ENCODE results near the gene ACER3.
"Not testable (repeated sequence)": the region's sequence is repeated elsewhere in the genome, so short reads cannot be mapped to it uniquely, and the experiment has no call there.

Gene ACER3

DNA sequence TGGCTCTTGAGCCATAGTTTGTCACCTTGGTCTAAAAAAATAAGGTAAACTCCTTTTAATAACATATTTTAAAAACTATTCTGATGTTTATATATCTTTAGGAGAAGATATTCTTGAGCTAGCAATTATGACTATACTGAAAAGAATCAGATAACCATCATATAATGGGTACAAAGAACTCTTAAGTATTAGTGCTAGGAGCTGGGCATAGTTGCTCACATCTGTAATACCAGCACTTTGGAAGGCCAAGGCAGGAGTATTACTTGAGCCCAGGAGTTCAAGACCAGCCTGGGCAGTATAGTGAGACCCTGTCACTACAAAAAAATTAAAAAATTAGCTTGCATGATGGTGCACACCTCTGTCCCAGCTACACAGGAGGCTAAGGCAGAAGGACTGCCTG is 119.5 kb downstream of the ACER3 start:
- in situ Hi-C loops (cut with MboI; ENCODE audit: low sequenced_read_pairs): no loop called here

DNA sequence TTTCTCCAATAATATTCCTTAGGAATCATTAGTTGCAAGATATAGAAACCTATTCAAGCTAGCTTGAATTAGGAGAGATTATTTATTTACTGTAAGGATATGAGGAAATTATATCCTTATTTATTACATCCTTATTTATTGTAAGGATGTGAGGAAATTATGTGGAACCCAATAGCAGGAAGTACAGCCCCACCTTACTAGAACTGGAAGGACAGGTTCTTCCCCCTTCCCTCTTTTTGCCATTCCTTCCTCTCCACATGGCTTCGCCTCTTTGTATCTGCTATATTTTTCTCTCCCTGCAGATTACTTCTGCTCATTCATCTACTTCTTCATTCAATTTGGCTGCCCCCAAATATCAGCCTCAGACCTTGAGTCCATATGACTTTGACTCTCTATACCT is 124.0 kb downstream of the ACER3 start:
- in situ Hi-C loops (cut with MboI; ENCODE audit: low sequenced_read_pairs): no loop called here

DNA sequence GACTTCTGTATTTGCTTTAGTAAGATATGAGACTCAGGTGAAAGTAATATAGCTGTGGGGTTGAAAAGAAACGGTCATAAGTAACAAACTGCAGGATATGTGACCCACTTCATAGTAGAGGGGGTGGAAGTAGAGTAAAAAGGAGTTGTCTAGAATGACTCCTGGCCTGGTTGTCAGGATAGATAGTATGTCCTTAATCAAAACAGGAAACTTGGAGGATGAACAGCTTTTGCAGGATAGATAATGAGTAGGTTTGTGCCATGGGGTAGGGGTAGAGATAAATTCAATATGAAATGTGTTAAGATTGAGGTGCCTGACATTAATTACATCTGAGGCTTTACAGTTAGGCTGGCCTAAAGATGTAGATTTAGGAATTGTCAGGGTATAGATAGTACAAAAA is 126.5 kb downstream of the ACER3 start:
- in situ Hi-C loops (cut with MboI; ENCODE audit: low sequenced_read_pairs): no loop called here

DNA sequence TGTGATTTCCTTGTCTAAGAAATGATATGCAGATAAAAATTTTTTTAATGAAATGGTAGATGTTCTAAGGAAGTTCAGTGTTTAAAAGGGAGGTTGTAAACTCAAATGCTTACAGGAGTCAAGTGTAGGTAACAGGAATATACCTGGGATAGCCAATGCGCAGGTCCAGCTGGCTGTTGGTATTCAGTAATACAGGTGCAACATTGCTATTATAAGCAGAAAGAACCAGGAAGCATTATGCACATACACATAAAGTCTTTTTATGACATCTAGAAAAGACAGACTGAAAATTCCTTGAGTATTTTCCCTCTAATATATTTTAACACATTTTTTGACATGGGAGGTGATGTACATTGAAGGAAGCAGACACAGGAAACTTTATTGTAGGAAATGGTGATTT is 129.9 kb downstream of the ACER3 start:
- in situ Hi-C loops (cut with MboI; ENCODE audit: low sequenced_read_pairs): no loop called here

DNA sequence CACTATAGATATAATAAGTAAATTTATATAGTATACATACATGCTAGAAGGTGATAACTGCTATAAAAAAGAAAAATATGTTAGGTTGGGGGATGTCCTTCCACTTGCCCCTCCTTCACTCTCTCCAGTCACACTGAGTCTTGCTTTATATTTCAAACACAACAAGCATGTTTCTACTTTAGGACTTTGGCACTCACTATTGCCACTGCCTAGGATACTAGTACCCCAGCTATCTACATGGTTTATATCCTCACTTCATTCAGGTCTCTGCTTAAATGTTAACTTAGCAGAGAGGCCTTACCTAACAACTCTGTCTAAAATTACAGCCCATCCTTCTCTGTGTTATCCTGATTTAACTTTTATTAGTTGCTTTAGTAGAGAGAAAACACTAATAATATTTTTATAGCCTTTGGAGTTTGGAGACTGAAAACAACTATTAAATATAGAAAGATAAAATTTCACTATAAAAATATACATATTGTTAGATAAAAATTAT is 134.4 kb downstream of the ACER3 start:
- in situ Hi-C loops (cut with MboI; ENCODE audit: low sequenced_read_pairs): no loop called here

DNA sequence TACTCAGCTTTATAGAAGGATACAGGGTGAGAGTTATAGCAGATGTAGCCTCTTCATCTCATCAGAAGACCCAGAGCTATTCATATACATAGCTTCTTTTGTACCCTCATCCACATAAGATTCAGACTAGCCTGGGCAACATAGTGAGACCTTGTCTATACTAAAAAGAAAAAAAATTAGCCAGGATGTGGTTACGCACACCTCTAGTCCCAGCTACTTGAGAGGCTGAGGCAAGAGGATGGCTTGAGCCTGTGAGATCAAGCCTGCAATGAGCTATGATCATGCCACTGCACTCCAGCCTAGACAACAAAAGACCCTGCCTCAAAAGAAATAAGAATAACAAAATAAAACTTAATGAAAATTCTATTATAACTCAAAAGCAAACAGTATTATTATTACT is 136.8 kb downstream of the ACER3 start:
- in situ Hi-C loops (cut with MboI; ENCODE audit: low sequenced_read_pairs): no loop called here

DNA sequence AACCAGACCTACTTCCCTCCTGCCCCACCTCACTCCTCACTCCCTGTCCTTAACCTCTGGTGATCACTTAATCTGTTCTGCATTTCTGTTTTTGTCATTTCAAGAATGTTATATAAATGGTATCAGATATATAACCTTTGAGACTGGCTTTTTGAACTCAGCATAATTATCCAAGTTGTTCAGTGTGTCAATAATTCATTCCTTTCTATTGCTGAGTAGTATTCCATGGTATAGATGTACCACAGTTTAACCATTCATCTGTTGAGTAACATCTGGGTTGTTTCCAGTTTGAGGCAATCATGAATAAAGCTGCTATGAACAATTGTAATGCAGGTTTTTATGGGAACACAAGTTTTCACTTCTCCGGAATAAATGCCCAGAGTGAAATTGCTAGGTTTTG is 138.9 kb downstream of the ACER3 start:
- in situ Hi-C loops (cut with MboI; ENCODE audit: low sequenced_read_pairs): no loop called here

DNA sequence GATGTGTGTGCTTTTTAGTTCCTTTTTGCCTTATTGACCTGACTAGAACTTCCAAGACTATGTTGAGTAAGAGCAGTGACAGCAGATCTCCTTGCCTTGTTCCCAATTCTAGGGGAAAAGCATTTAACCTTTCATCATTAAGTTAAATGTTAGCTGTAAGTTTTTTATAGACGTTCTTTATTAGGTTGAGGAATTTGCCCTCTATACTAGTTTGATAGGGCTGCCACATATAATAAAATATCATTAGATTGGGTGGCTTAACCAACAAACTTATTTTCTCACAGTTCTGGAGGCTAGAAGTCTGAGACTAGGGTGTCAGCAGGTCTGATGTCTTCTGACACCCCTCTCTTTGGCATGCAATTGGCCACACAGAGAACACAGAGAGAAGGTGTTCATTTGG is 140.9 kb downstream of the ACER3 start:
- in situ Hi-C loops (cut with MboI; ENCODE audit: low sequenced_read_pairs): no loop called here

DNA sequence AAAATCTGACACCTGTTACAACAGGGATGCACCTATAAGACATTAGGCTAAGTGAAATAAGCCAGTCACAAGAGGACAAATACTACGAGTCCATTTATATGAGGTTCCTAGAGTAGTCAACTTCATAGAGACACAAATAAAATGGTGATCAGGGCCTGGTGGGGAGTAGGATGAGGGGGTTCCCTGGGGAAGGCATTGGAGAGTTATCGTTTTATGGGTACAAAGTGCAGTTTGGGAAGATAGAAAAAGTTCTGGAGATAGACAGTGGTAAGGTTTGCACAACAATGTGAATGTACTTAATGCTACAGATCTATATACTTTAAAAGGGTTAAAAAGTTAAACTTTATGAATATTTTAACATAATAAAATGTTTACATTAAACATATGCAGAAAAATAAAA is 142.1 kb downstream of the ACER3 start:
- in situ Hi-C loops (cut with MboI; ENCODE audit: low sequenced_read_pairs): no loop called here

DNA sequence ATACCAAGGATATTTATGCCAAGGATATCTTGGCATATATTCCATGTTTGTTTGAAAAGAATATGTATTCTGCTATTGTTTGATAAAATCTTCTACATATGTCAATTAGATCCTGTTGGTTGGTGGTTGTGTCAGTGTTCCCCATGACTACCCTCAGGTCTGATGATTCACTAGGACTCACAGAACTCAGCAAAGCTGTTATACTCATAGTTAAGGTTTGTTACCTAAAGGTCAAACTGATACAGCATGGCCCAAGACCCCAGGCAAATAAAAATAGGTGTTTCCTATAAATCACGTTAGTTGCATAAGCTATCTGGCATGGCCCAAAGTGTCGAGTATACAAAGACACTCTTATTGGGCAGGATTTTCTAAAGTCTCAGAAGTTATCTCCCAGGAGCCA is 143.2 kb downstream of the ACER3 start:
- in situ Hi-C loops (cut with MboI; ENCODE audit: low sequenced_read_pairs): no loop called here

DNA sequence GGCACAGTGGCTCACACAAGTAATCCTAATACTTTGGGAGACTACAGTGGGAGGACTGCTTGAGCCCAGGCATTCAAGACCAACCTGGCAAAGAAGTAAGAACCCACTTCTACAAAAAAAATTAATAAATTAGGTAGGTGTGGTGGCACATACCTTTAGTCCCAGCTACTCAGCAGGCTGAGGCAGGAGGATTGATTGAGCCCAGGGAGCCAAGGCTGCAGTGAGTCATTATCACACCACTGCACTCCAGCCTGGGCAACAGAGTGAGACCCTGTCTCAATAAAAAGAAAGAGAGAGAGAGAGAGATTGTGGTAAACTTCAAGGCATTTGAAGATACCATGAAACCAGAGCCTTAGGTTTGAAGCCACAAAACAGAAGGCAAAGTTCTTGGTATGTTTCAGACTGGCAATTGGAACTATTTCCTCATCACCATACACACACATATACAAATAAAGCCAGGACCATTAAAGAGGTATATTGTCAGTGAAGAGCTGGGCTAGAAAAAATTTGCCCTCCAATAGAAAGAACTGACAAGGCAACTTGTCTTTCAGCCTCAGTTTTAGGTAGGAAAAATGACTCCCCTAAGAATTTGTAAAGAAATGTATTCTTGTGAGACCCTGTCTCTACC is 148.9 kb downstream of the ACER3 start:
- in situ Hi-C loops (cut with MboI; ENCODE audit: low sequenced_read_pairs): no loop called here

DNA sequence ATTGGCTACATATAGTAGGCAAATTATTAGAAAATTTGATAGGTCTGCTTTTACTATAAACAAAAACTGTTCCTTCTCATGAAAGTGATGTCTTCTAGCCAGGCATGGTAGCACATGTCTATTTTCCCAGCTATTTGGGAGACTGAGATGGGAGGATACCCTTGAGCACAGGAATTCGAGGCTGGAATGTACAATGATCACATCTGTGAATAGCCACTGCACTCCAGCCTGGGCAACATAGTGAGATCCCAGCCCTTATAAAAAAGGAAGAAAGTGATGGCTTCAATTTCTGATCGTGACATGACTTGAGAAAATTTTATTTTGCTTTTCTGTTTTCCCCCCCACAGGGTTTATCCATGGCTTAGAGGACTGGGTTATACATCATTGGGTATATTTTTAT is 154.0 kb downstream of the ACER3 start:
- in situ Hi-C loops (cut with MboI; ENCODE audit: low sequenced_read_pairs): no loop called here

DNA sequence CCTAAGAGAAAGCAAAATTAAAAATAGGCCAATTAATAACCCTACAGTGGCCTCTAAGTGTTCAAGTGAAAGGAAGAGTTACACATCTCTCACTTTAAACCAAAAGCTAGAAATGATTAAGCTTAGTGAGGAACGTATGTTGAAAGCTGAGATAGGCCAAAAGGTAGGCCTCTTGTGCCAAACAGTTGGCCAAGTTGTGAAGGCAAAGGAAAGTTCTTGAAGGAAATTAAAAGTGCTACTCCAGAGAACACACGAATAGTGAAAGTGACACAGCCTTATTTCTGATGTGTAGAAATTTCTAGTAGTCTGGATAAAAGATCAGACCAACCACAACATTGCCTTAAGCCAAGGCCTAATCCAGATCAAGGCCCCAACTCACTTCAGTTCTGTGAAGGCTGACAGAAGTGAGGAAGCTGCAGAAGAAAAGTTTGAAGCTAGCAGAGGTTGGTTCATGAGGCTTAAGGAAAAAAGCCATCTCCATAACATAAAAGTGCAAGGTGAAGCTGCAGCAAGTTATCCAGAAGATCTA is 157.7 kb downstream of the ACER3 start:
- in situ Hi-C loops (cut with MboI; ENCODE audit: low sequenced_read_pairs): not testable (repeated sequence)

DNA sequence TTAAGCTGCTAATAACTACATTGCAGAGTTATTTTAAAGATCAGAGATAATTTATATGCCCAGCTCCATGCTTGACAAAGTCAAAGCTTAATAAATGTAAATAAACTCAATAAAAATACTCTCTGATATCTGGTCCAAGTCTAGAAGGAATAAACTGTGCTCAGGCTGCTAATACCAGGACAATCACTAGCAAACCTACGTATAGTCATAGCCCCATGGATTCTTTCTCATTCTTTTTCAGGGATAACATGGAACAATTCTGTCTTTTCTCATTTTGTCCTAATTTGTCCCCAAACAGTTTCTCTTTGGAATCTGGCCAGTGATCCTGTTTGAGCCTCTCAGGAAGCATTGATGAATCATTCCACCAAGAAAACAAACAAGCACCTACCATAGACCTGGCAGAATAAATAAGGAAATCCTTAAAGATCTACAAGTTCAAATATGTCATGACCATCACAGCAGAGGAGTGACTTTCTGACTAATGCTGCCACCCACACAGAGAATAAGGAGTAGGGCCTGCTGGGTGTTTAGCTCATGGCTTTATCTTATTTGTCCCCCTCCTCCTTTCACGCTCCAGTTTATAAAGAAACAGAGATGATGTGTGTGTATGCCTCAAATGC is 159.4 kb downstream of the ACER3 start:
- in situ Hi-C loops (cut with MboI; ENCODE audit: low sequenced_read_pairs): no loop called here

DNA sequence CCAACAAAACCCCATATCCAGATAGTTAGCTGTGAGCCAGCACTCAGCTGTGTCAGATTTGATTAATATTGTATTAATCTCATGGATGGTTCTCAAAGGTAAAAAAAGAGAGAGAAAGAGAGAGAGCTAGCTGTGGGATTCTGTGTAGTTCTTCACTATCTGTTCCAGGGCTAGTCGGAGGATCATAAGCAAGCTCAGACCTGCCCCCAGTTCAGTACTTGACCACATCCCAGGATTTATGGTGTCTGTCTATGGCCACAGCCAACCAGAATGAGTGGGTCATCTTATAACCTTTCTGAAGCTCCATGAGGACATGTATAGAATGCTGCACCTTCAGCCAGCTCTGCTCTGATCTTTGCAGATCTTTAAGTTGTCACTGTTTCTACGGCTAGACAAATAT is 160.0 kb downstream of the ACER3 start:
- in situ Hi-C loops (cut with MboI; ENCODE audit: low sequenced_read_pairs): no loop called here

DNA sequence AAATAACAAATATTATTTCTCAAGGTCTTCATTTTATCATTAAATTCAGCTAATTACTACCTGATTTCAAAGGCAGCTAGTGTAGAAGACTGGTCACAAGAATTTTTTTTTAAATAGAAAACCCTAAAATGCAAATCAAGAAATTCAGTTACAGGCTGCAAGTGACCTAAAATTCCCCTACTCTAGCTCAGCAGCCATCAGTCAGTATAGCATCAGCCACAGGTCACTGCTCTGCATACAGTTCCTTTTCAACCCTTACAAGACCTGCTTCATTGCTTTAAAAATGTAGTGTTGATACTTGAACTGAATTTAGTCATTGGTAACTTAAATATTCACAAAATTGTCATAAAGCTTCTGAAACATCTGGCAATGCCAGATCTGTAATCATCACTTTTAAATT is 164.0 kb downstream of the ACER3 start:
- in situ Hi-C loops (cut with MboI; ENCODE audit: low sequenced_read_pairs): no loop called here

DNA sequence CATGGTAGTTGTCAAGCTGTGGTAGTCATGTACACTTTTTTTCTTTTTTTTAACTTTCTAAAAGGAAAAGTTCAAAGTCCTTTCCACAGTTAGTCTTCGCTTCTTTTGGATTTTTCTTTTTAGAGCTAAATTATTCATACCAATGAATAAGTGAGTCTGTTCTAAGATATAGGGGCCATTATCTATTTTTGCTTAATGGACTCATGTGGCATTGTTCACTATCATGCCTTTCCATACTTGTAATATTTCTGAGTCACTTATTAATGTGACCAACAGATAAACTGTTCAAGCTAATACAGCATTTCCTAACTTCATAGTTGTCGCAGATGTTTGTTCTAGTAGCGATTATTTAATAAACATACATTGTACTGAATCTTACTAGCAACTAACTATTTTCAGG is 165.5 kb downstream of the ACER3 start:
- in situ Hi-C loops (cut with MboI; ENCODE audit: low sequenced_read_pairs): no loop called here

DNA sequence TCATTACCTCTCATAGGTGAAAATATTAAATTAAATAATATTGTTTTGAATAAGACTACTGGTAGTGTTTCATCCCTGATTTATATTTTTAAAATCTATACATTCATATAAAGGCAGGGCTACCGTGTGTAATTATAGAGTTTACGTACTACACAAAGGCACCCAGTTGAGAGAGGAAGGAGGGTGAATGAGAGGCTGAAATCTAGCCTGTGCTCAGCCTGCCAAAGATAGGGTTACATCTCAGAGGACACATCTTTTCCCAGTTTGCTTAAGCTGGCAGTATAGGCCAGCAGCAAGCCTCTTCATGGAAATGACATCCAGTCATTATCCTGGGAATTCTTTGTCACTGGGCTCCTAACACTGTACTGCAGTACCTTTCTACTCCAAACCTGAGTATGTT is 166.0 kb downstream of the ACER3 start:
- in situ Hi-C loops (cut with MboI; ENCODE audit: low sequenced_read_pairs): no loop called here

DNA sequence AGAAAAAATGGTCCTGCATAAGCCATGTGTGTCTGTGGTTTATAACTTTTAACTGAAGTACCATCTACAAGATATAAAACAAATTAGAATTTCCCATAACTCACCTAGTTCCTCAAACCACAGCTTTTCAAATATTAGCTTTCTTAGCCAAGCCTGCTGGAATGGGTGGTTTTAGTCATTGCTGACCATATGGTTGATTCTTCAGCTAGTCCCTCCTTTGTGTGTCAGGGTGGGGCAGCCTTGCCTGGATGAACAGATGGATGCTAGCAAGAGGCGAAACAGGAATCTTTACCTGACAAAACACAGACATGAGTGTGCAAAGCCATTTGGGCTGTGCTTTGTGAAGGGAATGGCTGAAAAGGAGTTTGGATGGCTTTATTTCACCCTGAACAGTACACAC is 166.6 kb downstream of the ACER3 start:
- in situ Hi-C loops (cut with MboI; ENCODE audit: low sequenced_read_pairs): no loop called here

DNA sequence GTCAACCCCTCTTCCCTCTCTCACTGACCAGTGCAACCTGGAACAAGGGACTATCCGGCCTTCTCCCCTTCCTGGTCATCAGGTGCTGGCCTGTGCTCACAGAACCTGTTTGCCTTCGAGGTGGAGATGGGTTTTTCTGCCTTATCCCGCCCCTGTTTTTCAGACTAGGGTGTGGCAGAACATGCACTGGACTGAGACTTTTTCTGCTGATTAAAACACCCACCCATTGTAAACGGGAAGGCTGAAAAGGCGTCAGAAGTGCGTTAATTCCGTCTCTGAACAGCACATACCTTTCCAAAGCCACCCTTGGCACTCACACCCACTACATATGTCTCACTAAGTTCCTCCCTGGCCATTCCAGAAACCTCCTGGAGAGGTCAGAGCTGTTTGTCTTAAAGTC is 169.1 kb downstream of the ACER3 start:
- in situ Hi-C loops (cut with MboI; ENCODE audit: low sequenced_read_pairs): no loop called here

DNA sequence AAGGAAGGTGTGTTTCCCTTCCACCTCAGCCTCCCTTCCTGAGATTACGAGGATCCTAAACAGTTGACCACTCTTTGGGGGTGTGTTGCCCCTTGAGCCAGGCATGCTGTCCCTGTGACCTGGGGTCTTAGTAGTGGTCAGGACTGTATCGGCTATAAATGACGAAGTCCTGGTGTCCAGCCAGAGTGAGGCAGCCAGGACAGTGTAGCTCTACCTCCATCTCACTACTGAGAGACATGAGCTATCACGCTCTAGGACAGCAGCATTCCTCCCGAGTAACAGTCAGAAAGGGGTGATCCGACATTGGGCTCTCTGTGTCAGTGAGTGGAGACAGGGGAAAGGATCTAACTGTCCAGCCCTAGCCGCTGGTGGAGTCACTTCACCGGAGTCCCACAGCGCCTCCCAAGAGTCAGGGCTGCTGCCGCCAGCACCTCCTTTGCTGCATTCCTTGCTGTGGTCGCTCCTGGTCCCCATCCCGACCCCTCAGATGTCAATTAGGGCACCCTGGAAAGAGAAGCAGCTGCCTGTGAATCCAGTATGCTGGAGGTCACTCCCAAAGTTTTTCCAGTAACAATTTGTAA is 170.2 kb downstream of the ACER3 start:
- in situ Hi-C loops (cut with MboI; ENCODE audit: low sequenced_read_pairs): no loop called here

DNA sequence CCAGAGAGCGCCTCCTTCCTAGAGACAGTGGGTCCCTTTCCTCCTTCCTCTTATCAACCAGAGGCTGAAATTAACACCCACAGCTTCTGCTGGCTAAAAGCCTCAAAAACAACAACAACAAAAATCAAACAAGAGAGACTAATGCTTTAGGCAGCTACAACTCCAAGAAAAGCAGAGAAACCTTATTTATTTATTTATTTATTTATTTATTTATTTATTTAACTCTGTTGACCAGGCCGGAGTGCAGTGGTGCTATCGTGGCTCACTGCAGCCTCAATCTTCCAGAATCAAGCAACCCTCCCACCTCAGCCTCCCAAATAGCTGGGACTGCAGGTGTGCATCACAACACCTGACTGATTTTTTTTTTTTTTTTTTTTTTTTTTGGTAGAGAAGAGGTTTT is 170.9 kb downstream of the ACER3 start:
- in situ Hi-C loops (cut with MboI; ENCODE audit: low sequenced_read_pairs): no loop called here
